K562 treated with DMSO at 1 percent for 24 hours (cell line): ENCODE results near the gene OR10T2. TPM values are rescaled to one million over a fixed set of nuclear protein-coding genes. Genes with fewer than 3 reads are reported as not detected.

Source experiments
- total RNA-seq: library from RNA; unstranded; fragments of 300-600 nt; gene quantifications from 2 replicates; pipeline ENCODE4 v1.2.3, GENCODE V29; 2022; ENCODE audit warnings: low read depth; ENCODE audit not compliant: insufficient read depth

The OR10T2 gene
- total RNA-seq: not detected in 2 replicates

GRCh38 chr1:158398818-158399514, at the start of gene OR10T2:
Gene OR10T2 (minus strand): TSS chr1:158399466. CDS start chr1:158399466, 0 bp downstream.

GRCh38 chr1:158426137-158426536, 26.9 kb upstream of the OR10T2 start, which contains the start of gene OR10K2:
Gene OR10K2 (minus strand): TSS chr1:158426237. CDS start chr1:158420866, 5,371 bp downstream.

GRCh38 chr1:158353303-158354075, 45.8 kb downstream of the OR10T2 start, which contains the start of gene CD1E:
Gene CD1E (plus strand): TSS chr1:158353894. CDS start chr1:158353989, 95 bp downstream.

Other genes starting within 250 kb of the OR10T2 start
- not detected in 2 replicates for gene CD1D, start 218.6 kb downstream of the OR10T2 start, total RNA-seq
- not detected in 2 replicates for gene CD1A, start 145.0 kb downstream of the OR10T2 start, total RNA-seq
- gene CD1C, start 109.5 kb downstream of the OR10T2 start, total RNA-seq: not detected in 2 replicates
- not detected in 2 replicates for gene CD1B, start 67.9 kb downstream of the OR10T2 start, total RNA-seq
- not detected in 2 replicates for gene CD1E, start 45.6 kb downstream of the OR10T2 start, total RNA-seq
- gene OR10K2, start 26.8 kb upstream of the OR10T2 start, total RNA-seq: not detected in 2 replicates
- not detected in 2 replicates for gene OR10K1, start 62.4 kb upstream of the OR10T2 start, total RNA-seq
- gene OR10R2, start 72.8 kb upstream of the OR10T2 start, total RNA-seq: not detected in 2 replicates
- not detected in 2 replicates for gene OR6Y1, start 154.9 kb upstream of the OR10T2 start, total RNA-seq
- not detected in 2 replicates for gene OR6P1, start 171.1 kb upstream of the OR10T2 start, total RNA-seq
- gene OR10X1, start 180.4 kb upstream of the OR10T2 start, total RNA-seq: not detected in 2 replicates
- gene OR10Z1, start 205.8 kb upstream of the OR10T2 start, total RNA-seq: 0.10 and 0.24 TPM in 2 replicates